ENCODE measurements around the gene NUCB1.
"Not testable (repeated sequence)": the region's sequence is repeated elsewhere in the genome, so short reads cannot be mapped to it uniquely, and the experiment has no call there.

- TF ChIP-seq, protein P1, sequence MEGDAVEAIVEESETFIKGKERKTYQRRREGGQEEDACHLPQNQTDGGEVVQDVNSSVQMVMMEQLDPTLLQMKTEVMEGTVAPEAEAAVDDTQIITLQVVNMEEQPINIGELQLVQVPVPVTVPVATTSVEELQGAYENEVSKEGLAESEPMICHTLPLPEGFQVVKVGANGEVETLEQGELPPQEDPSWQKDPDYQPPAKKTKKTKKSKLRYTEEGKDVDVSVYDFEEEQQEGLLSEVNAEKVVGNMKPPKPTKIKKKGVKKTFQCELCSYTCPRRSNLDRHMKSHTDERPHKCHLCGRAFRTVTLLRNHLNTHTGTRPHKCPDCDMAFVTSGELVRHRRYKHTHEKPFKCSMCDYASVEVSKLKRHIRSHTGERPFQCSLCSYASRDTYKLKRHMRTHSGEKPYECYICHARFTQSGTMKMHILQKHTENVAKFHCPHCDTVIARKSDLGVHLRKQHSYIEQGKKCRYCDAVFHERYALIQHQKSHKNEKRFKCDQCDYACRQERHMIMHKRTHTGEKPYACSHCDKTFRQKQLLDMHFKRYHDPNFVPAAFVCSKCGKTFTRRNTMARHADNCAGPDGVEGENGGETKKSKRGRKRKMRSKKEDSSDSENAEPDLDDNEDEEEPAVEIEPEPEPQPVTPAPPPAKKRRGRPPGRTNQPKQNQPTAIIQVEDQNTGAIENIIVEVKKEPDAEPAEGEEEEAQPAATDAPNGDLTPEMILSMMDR (IDR thresholded peaks at IDR 0.05) = not testable (repeated sequence)
- not testable (repeated sequence) for TF ChIP-seq POLR2A (IDR thresholded peaks at IDR 0.05)
Measured at GRCh38 chr19:48871471-48872181, 28.5 kb upstream of the NUCB1 start.

All from Peyer's patch (tissue), 4 donors.